ENCODE measurements around the gene EEF1A2.

- TF ChIP-seq CTCF (conservative IDR thresholded peaks at IDR 0.05) (no peak; the same call in 1 of the 2 replicates), EZH2 (IDR thresholded peaks at IDR 0.05; ENCODE audit: low read depth) (no peak)
Observed at GRCh38 chr20:63520934-63521601, 22.2 kb upstream of the EEF1A2 start.

Data from PC-9 (cell line).